Activated CD4-positive, alpha-beta T cell treated with anti-CD3 and anti-CD28 coated beads, Interleukin-2, Interleukin-6, amounts not matched to agents 100 ng/mL and 50 ng/mL, durations not matched to agents 16 hours and 8 hours (primary cell): ENCODE results near the gene NTSR1.
A peak's percentile ranks its signal among the peaks of the same experiment; 100 is the strongest.

Experiments
- DNase-seq: peaks from one replicate; pipeline ENCODE4 v3.0.0-alpha.2; 2020

NTSR1 gene

DNA sequence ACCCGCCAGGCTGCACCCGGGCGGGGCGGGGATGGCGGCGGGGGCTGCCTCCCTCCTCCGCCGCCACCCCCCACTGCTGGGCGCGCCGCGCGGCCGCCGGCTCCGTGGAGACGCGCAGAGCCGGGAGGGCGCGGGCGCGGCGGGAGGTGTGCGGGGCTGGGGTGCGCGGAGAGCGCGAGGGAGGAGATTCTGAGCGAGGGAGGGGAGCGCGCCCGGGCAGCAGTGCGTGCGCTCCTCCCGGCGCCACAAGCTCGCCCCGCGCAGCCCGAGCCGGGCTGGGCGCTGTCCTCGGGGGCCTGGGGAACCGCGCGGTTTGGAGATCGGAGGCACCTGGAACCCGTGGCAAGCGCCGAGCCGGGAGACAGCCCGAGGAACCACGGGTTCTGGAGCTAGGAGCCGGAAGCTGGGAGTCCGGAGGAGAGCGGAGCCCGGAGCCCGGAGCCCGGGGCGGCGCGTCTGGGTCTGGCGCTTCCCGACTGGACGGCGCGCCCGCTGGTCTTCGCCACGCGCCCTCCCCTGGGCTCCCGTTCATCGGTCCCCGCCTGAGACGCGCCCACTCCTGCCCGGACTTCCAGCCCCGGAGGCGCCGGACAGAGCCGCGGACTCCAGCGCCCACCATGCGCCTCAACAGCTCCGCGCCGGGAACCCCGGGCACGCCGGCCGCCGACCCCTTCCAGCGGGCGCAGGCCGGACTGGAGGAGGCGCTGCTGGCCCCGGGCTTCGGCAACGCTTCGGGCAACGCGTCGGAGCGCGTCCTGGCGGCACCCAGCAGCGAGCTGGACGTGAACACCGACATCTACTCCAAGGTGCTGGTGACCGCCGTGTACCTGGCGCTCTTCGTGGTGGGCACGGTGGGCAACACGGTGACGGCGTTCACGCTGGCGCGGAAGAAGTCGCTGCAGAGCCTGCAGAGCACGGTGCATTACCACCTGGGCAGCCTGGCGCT, at the start of gene NTSR1:
NTSR1 (plus strand) TSS at position 246 of the 946 bp plus-strand sequence; CDS start at position 618, 372 bp downstream.
- no peak for DNase-seq

GRCh38 chr20:62659488-62660239, 49.0 kb upstream of the NTSR1 start:
- DNase-seq = no peak

DNA sequence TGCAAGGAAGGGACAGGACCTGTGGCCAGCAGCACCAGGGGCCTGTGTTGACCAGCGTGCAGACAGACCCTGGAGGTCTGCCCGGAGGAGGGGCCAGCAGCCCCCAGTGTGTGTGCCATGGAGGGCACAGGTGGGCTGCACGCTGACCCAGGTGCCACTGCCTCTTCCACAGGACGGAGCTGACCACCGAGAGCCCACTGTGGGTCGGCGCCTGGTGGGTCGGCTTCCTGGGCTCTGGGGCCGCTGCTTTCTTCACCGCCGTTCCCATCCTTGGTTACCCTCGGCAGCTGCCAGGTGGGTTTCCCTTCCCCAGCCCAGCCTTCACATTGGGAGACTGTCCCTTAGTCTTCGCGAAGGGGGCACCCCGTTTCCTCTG, 48.4 kb upstream of the NTSR1 start:
- DNase-seq = no peak

GRCh38 chr20:62660768-62661167, 47.9 kb upstream of the NTSR1 start:
- DNase-seq = no peak

DNA sequence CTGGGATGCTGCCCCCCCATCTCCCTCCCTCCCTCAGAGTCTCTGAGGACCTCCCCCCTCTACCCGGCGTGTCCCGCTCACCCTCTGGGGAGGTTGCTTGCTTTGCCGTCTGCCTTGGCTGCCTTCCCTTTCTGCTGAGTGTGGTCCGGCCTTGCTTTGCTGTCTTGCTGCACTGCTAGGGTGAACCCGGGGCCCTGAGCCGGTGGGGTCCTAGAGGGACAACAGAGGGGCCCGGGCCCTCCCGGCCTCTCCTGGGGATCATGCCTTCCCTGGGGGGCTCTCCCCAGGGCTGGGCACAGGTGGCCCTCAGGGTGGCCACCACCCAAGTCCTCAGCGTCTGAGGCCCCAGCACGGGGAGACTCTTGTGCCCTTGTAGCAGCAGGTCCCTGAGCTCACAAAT, 47.0 kb upstream of the NTSR1 start:
- DNase-seq = no peak

GRCh38 chr20:62662422-62662821, 46.2 kb upstream of the NTSR1 start:
- DNase-seq = no peak

GRCh38 chr20:62663145-62664018, 45.3 kb upstream of the NTSR1 start:
- DNase-seq = no peak

DNA sequence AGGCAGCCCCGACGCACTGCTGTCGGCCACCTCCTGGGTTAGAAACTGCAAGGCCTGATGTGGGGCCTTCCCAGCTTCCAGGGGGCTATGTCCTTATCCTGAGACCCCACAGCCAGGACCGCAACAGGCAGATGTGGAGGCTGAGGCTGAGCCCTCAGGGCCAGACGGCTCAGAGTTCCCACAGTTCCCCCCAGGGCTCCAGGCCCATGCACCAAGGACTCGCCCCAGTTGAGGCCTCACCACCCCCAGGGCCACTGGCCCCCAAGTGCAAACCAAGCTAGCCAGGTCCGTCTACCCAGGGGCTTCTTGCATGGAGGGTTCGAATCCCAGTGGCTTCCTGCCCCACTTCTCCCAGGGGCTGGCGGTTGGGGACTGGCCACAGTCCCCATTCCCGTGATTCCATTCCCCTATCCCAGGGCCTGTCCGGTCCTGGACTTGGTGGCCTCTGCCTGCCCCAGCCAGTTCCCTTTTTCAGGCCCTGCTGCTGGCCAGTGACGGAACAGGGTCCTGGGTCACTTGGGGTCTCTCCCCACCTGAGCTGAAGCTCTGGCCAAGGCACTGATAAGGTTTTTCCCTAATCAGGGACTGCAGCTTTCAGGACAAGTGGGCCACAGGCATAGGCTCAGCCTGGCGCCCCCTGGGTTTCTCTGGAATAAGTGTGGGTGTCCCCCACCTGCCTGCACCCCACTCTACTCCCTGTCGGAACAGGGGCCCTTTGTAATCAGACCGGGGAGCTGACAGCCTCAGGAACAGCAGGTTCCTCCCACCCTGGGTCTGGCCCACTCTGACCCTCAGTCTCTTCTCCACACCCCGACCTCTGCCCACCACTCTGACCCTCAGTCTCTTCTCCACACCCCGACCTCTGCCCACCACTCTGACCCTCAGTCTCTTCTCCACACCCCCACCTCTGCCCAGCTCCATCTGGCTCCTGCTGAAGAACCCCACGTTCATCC, 44.3 kb upstream of the NTSR1 start:
- DNase-seq = no peak

DNA sequence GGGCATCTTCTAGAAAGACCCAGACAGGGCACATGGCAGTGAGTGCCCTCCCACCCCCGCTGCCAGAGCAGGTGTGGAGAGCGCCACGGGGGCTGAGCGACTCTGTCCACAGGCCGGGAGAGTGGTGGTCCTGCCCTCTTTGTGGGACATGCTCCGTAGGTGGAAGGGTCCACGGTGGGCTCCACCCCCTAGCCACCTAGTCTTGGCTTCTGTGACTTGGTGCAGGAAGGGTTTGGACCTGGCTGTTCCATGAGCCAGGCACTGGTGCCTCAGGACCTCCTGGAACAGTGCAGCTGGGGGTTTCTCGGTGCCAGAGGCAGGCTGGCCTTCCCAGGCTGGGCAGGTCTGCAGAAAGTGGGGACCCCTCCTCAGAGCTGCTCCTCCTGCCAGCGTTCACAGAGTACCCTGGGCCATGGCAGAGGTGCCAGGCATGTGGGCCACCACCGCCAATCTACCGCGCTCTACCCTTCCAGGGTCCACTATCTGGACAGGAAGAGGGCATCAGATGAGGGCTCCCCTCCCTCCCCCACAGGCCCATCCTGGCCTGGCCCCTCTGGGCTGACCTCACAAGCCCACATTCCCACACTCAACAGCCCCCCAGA, 43.4 kb upstream of the NTSR1 start:
- no peak for DNase-seq

DNA sequence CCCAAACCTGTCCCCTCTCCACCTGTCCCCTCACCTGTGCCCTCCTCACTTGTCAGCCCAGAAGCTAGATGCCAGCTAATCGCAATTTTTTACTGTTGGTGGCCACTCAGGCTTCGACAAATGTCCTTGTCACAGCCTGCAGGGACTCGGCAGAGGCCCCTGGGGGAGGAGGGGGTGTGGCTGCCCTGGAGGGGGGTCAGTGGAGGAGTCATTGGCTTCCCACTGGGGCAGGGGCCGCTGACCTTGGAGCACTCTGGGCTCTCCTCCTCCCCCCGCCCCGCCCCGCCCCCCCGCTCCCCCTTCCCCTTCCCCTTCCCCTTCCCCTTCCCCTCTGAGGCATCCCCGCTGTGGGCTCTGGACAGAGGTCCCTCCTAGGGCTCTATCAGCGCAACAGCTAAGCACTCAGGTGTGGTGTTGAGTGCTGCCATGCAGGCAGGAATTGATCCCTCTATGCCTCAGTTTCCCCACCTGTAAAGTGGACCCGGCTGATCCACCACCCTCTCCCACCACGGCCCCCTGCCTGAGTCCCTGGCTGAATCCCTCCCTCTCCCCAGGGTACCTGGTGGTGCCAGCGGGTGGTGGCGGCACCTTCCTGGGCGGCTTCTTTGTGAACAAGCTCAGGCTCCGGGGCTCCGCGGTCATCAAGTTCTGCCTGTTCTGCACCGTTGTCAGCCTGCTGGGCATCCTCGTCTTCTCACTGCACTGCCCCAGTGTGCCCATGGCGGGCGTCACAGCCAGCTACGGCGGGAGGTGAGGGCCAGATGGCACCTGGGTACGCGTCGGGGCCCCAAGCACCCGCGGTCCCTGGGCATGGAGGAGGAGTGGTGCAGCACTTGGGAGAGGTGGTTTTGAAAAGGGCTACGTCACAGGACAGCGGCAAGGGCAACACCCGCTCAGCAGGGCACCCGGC, 42.6 kb upstream of the NTSR1 start:
- no peak for DNase-seq

DNA sequence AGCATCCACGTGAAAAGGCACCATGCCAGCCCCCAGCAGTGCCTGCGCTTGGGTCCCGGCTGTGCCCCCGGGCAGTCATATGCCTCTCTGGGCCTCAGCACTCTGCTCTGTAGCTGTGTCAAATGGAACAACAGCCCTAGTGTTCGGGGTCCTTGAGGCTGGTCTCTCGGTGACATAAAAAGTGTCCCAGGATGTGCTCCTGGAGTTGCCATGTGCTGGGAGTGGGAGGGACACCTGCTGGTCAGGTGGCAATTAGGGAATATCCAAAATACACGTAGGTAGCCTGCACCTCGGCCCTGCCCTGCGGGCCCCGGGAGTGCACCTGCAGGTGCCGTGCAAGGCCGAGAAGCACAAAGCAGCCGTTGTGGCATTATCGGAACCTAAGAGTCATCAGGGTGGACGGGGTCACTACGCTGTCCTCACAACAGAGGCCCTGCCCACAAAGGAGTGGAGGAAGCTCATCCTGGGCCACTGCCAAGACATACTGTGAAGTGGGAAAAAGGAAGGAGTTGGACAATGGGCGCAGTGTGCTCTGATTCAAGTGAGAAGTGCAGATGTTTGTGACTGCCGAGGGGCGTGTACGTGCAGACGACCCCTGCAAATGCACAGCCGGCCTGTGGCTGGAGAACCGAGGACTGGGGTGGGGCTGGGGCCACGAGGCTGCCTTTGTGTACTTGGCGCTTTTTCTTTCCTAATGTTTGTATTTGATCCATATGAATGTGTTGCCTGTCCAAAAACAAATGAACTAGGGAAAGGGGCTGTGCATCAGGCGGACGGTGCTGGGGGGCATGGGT, 41.7 kb upstream of the NTSR1 start:
- DNase-seq = no peak

- DNase-seq = no peak
These were observed 40.9 kb upstream of the NTSR1 start for GRCh38 chr20:62667530-62668440.

DNA sequence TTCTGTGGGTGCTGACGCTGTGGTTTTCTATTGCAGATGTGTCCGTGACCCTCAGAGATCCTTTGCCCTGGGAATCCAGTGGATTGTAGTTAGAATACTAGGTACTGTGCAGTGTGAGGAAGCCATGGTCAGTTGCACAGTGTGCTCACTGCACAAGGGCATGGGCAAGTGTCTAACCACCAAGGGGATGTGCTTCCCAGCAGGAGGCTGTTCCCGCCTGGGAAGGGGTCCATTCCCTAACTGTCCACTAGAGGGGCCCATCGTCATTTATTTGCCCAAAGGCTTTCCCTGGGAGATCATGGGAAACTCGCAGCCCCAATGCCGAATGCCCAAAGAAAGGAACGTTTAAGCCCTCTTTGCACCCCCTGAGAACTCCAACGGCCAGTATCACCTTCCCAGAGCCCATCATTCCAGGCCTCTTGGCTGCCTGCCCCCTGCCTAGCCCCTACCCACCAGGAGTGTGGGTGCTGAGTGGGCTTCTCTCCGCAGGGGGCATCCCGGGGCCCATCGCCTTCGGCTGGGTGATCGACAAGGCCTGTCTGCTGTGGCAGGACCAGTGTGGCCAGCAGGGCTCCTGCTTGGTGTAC, 40.1 kb upstream of the NTSR1 start:
- peak; percentile 36 for DNase-seq

DNA sequence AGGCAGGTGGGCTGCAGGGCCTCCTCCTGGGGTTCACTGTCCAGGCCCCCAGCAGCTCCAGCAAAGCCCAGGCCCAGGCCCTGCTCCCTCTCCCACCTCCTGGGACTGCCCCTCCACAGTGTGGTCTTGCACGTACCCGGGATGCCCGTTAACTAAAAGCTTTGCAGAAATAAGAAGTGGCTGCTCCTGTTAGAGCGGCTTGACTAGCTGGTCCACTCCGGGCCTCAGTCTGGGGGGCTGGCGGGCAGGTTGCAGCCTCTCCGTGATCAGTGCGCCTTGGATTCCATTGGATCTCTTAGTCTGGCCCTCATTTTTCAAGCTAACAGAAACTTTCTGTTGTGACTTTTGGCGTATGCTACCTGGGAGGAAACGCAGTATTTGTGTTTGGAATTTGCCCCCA, 39.4 kb upstream of the NTSR1 start:
- no peak for DNase-seq

GRCh38 chr20:62670156-62670555, 38.5 kb upstream of the NTSR1 start:
- no peak for DNase-seq

- no peak for DNase-seq
These were observed 37.6 kb upstream of the NTSR1 start for GRCh38 chr20:62670998-62671397.

- DNase-seq = no peak
These were observed 36.9 kb upstream of the NTSR1 start for GRCh38 chr20:62671765-62672164.

DNA sequence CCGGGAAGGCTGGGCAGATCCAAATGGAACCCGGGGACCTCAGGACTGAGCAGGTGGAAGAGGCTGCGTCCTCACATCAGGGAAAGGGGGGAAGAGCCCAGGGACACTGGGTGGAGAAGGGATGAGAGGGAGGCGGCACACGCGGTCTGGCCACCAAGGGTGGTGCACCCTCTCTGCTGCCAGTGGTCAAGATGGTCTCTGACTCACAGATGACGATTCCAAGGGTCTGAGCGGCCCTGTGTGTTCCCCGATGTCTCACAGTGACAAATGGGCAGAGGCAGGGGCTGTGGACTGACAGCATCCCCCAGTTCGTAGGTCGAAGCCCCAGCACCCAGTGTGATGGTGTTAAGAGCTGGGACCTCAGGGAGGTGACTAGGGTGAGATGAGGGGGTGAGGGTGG, 34.3 kb upstream of the NTSR1 start:
- no peak for DNase-seq
